H9 (cell line): Measurements from ENCODE around the gene MTG2. TPM values are rescaled to one million over a fixed set of nuclear protein-coding genes. Genes with fewer than 3 reads are reported as not detected.

Experiments used
- DNase-seq: peaks from one replicate; pipeline ENCODE4 v3.0.0-alpha.2; 2017
- H2AFZ ChIP-seq: one replicate; pipeline ENCODE4 v1.6.1; 2013; ENCODE audit warnings: mild to moderate bottlenecking, low read length, control low read depth, moderate library complexity
- H2AK5ac ChIP-seq: 2 replicates; pipeline ENCODE4 v1.6.1; 2013; ENCODE audit warnings: low read length, control low read depth, mixed read lengths; ENCODE audit not compliant: insufficient read length
- H2BK120ac ChIP-seq: one replicate; pipeline ENCODE4 v1.6.1; 2013; ENCODE audit warnings: low read depth, mild to moderate bottlenecking, low read length, control low read depth, inconsistent platforms; ENCODE audit not compliant: poor library complexity, severe bottlenecking
- H2BK12ac ChIP-seq: 2 replicates; pipeline ENCODE4 v1.6.1; 2013; ENCODE audit warnings: low read length, control low read depth, mixed read lengths, low read depth; ENCODE audit not compliant: insufficient read length
- H2BK15ac ChIP-seq: 2 replicates; pipeline ENCODE4 v1.6.1; 2013; ENCODE audit warnings: low read depth, low read length, control low read depth
- H2BK20ac ChIP-seq: one replicate; pipeline ENCODE4 v1.6.1; 2013; ENCODE audit warnings: low read depth, mild to moderate bottlenecking, low read length, control low read depth, inconsistent platforms; ENCODE audit not compliant: poor library complexity, severe bottlenecking
- H2BK5ac ChIP-seq: 2 replicates; pipeline ENCODE4 v1.6.1; 2013; ENCODE audit warnings: low read length, control low read depth, mixed read lengths; ENCODE audit not compliant: insufficient read length
- H3K14ac ChIP-seq: 2 replicates; pipeline ENCODE4 v1.6.1; 2013; ENCODE audit warnings: low read length, control low read depth; ENCODE audit not compliant: insufficient read depth
- H3K18ac ChIP-seq: 2 replicates; pipeline ENCODE4 v1.6.1; 2013; ENCODE audit warnings: low read depth, mild to moderate bottlenecking, mixed read lengths, low read length, control low read depth; ENCODE audit not compliant: insufficient read length
- H3K23ac ChIP-seq: 2 replicates; pipeline ENCODE4 v1.6.1; 2013; ENCODE audit warnings: low read length, control low read depth, mixed read lengths, low read depth; ENCODE audit not compliant: insufficient read length
- H3K23me2 ChIP-seq: 2 replicates; pipeline ENCODE4 v1.6.1; 2013; ENCODE audit warnings: low read depth, mild to moderate bottlenecking, mixed read lengths, low read length, control low read depth; ENCODE audit not compliant: insufficient read length, poor library complexity, severe bottlenecking
- H3K27ac ChIP-seq: 2 replicates; pipeline ENCODE4 v1.5.1; 2013; ENCODE audit warnings: low read length, control low read depth, mixed read lengths, low read depth; ENCODE audit not compliant: insufficient read length
- H3K27me3 ChIP-seq: 2 replicates; pipeline ENCODE4 v1.6.1; 2013; ENCODE audit warnings: low read length, control low read depth, inconsistent platforms; ENCODE audit not compliant: insufficient read depth
- H3K4ac ChIP-seq: 2 replicates; pipeline ENCODE4 v1.6.1; 2013; ENCODE audit warnings: low read depth, mild to moderate bottlenecking, control low read depth, inconsistent platforms, low read length, moderate library complexity
- H3K4me1 ChIP-seq: 2 replicates; pipeline ENCODE4 v1.6.1; 2013; ENCODE audit warnings: low read length, control low read depth, inconsistent platforms; ENCODE audit not compliant: insufficient read depth
- H3K4me2 ChIP-seq: 2 replicates; pipeline ENCODE4 v1.6.1; 2013; ENCODE audit warnings: low read length, control low read depth, mixed read lengths; ENCODE audit not compliant: insufficient read length, insufficient read depth
- H3K56ac ChIP-seq: 2 replicates; pipeline ENCODE4 v1.6.1; 2013; ENCODE audit warnings: low read depth, mild to moderate bottlenecking, mixed read lengths, low read length, control low read depth; ENCODE audit not compliant: insufficient read length
- H3K79me1 ChIP-seq: 2 replicates; pipeline ENCODE4 v1.6.1; 2013; ENCODE audit warnings: low read depth, mild to moderate bottlenecking, moderate library complexity, low read length, control low read depth, inconsistent platforms; ENCODE audit not compliant: insufficient read depth, poor library complexity, severe bottlenecking
- H3K79me2 ChIP-seq: 2 replicates; pipeline ENCODE4 v1.6.1; 2013; ENCODE audit warnings: low read length, control low read depth, inconsistent platforms; ENCODE audit not compliant: insufficient read depth
- H3K9ac ChIP-seq: 2 replicates; pipeline ENCODE4 v1.6.1; 2013; ENCODE audit warnings: low read length, control low read depth, mixed read lengths; ENCODE audit not compliant: insufficient read length; ENCODE audit errors: extremely low read depth
- H3K9me3 ChIP-seq: one replicate; pipeline ENCODE4 v1.6.1; 2013; ENCODE audit warnings: low read depth, low read length, inconsistent platforms; ENCODE audit not compliant: control insufficient read depth
- H3T11ph ChIP-seq: one replicate; pipeline ENCODE4 v1.6.1; 2013; ENCODE audit warnings: mild to moderate bottlenecking, low read length, control low read depth, inconsistent platforms
- H4K20me1 ChIP-seq: one replicate; pipeline ENCODE4 v1.6.1; 2013; ENCODE audit not compliant: control insufficient read depth, insufficient read length, insufficient read depth
- H4K5ac ChIP-seq: 2 replicates; pipeline ENCODE4 v1.6.1; 2013; ENCODE audit warnings: low read depth, mild to moderate bottlenecking, mixed read lengths, low read length, control low read depth; ENCODE audit not compliant: insufficient read length
- H4K8ac ChIP-seq: replicated peaks from 2 replicates; pipeline ENCODE4 v1.6.1; 2013; ENCODE audit warnings: low read length, control low read depth, mixed read lengths, low read depth; ENCODE audit not compliant: insufficient read length
- H4K91ac ChIP-seq: 2 replicates; pipeline ENCODE4 v1.6.1; 2013; ENCODE audit warnings: low read depth, mild to moderate bottlenecking, moderate library complexity, mixed read lengths, low read length, control low read depth; ENCODE audit not compliant: insufficient read length
- H3K27ac Mint-ChIP-seq, 3 experiments: 2 replicates in 2 of 3; 3 replicates in 1 of 3; pipeline ENCODE4 v1.8.0; 2020 to 2021; ENCODE audit warnings: mixed read lengths in 3 of 3, mild to moderate bottlenecking in 1 of 3, moderate library complexity in 1 of 3
- H3K27me3 Mint-ChIP-seq: 2 replicates; pipeline ENCODE4 v1.8.0; 2021; ENCODE audit warnings: low read depth, mild to moderate bottlenecking, moderate library complexity, mixed read lengths
- H3K36me3 Mint-ChIP-seq, 3 experiments: 2 replicates in 2 of 3; 3 replicates in 1 of 3; pipeline ENCODE4 v1.8.0; 2020 to 2021; ENCODE audit warnings: low read depth in 3 of 3, mixed read lengths in 3 of 3; ENCODE audit not compliant: insufficient read depth in 1 of 3
- H3K4me1 Mint-ChIP-seq, 2 experiments: 2 replicates each; pipeline ENCODE4 v1.8.0; 2020; ENCODE audit warnings: mixed read lengths in 2 of 2
- H3K4me3 Mint-ChIP-seq, 2 experiments: 2 replicates in 1 of 2; 3 replicates in 1 of 2; pipeline ENCODE4 v1.8.0; 2020 to 2021; ENCODE audit warnings: mild to moderate bottlenecking in 2 of 2, mixed read lengths in 2 of 2, moderate library complexity in 1 of 2
- H3K9me3 Mint-ChIP-seq, 2 experiments: 2 replicates in 1 of 2; 3 replicates in 1 of 2; pipeline ENCODE4 v1.8.0; 2020; ENCODE audit warnings: mild to moderate bottlenecking in 2 of 2, mixed read lengths in 2 of 2, moderate library complexity in 1 of 2
- CTCF ChIP-seq: fragments of 200-600 bp; sonication (generic); conservative IDR thresholded peaks from 3 replicates; pipeline ENCODE4 v1.8.0; 2021; ENCODE audit warnings: antibody characterized with exemption, mild to moderate bottlenecking
- WGBS: extraction: QIAGEN DNeasy Blood & Tissue Kit; methylation state at CpG from one replicate; pipeline ENCODE4 v1.1.7; 2013; ENCODE audit warnings: missing lambda C conversion rate, low lambda C conversion rate, mixed read lengths; ENCODE audit not compliant: insufficient read length; ENCODE audit errors: extremely low coverage; 5-methylcytosine and 5-hydroxymethylcytosine counted together
- total RNA-seq: library from RNA; stranded (reverse); gene quantifications from 2 replicates; pipeline ENCODE4 v1.2.1, GENCODE V29; 2021

Gene MTG2
- total RNA-seq, 1 experiment from 2014 or later: 25.1 TPM

- Histone ChIP-seq H3K27ac (no peak overlapping the region), H2AFZ (no peak overlapping the region), H3K23ac (no peak overlapping the region), H3K27me3 (no peaks in the 10 kb centered on the region), H2BK120ac (no peak overlapping the region), H2BK5ac (no peak overlapping the region), H3K14ac (no peak overlapping the region), H4K20me1 (no peaks in the 10 kb centered on the region), H2AK5ac (no peak overlapping the region), H3K79me2 (no peaks in the 10 kb centered on the region), H3T11ph (no peak overlapping the region), H2BK20ac (no peak overlapping the region), H4K8ac (no peak overlapping the region), H4K91ac (no peak overlapping the region), H2BK15ac (no peak overlapping the region), H3K23me2 (peaks cover 6% of the 10 kb centered on the region), H3K56ac (no peak overlapping the region), H3K9me3 (no peaks in the 10 kb centered on the region), H2BK12ac (no peak overlapping the region), H3K9ac (no peak overlapping the region), H3K4ac (no peak overlapping the region), H3K79me1 (no peaks in the 10 kb centered on the region), H3K4me1 (no peaks in the 10 kb centered on the region), H3K4me2 (no peak overlapping the region), H4K5ac (no peak overlapping the region), H3K18ac (no peak overlapping the region)
- no CpG with 5 or more reads among the region's 5 CpGs for WGBS
- Mint-ChIP-seq H3K4me1 (peaks cover 10 to 20% of the 10 kb centered on the region in 2 experiments), H3K4me3 (no peak overlapping the region), H3K9me3 (peaks cover 0 to 3% of the 10 kb centered on the region in 2 experiments; a peak in 2 of 5 replicates), H3K27ac (peak overlapping the region in 1 of 3 experiments; percentile 86; a peak in 1 of 7 replicates), H3K36me3 (no peaks in the 10 kb centered on the region; a peak in 1 of 7 replicates), H3K27me3 (peaks cover 12% of the 10 kb centered on the region)
- TF ChIP-seq CTCF: no peak
- no peak for DNase-seq
Observed at GRCh38 chr20:62234339-62234738, 51.5 kb downstream of the MTG2 start.
